IMR-90 (cell line): ENCODE data around the gene DENND1A. TPM values are rescaled to one million over a fixed set of nuclear protein-coding genes. Genes with fewer than 3 reads are reported as not detected.

Experiments
- ATAC-seq: fragments of 200-7000 bp; cut with Tn5 transposase; 2 replicates; pipeline ENCODE4 v1.9.1; 2020; ENCODE audit warnings: low read depth, mild to moderate bottlenecking, moderate library complexity
- BruUV-seq: library from RNA; stranded (reverse); fragments of 400-500 nt; replicated peaks from 2 replicates; lab custom pipeline; 2021; lab: Mats Ljungman, UMichigan
- CTCF ChIA-PET: fragments of 300-600 bp; formaldehyde crosslinking; extraction: SDS; loops from one replicate; lab custom pipeline; 2021; ENCODE audit warnings: antibody characterized with exemption; lab: Yijun Ruan, JAX
- POLR2A ChIA-PET: fragments of 300-600 bp; sonication (Branson Sonifier 250); formaldehyde crosslinking; loops from one replicate; lab custom pipeline; 2022; ENCODE audit warnings: antibody characterized with exemption; ENCODE audit not compliant: unreplicated experiment; lab: Charles Lee
- DNase-seq: peaks from one replicate; pipeline ENCODE4 v3.0.0; 2013
- H2AFZ ChIP-seq: replicated peaks from 2 replicates; pipeline ENCODE3; 2013; ENCODE audit warnings: low read length, mild to moderate bottlenecking; ENCODE audit not compliant: poor library complexity
- H2AK5ac ChIP-seq: 2 replicates; pipeline ENCODE4 v1.6.1; 2013; ENCODE audit warnings: low read depth, low read length, inconsistent platforms
- H2AK9ac ChIP-seq: replicated peaks from 2 replicates; pipeline ENCODE3; 2013; ENCODE audit warnings: mild to moderate bottlenecking, low read depth, low read length, moderate library complexity; ENCODE audit not compliant: poor library complexity
- H2BK120ac ChIP-seq: 2 replicates; pipeline ENCODE4 v1.6.1; 2013; ENCODE audit warnings: low read depth, low read length, inconsistent platforms
- H2BK15ac ChIP-seq: 3 replicates; pipeline ENCODE4 v1.6.1; 2013; ENCODE audit warnings: low read depth, low read length, inconsistent platforms
- H2BK20ac ChIP-seq: 2 replicates; pipeline ENCODE4 v1.6.1; 2013; ENCODE audit warnings: low read depth, mild to moderate bottlenecking, inconsistent platforms, low read length, moderate library complexity
- H2BK5ac ChIP-seq: 2 replicates; pipeline ENCODE4 v1.6.1; 2013; ENCODE audit warnings: mild to moderate bottlenecking, low read depth, low read length, inconsistent platforms; ENCODE audit not compliant: poor library complexity, severe bottlenecking
- H3K14ac ChIP-seq: replicated peaks from 2 replicates; pipeline ENCODE4 v1.6.1; 2013; ENCODE audit warnings: low read depth, low read length, inconsistent platforms
- H3K18ac ChIP-seq: 2 replicates; pipeline ENCODE4 v1.6.1; 2013; ENCODE audit warnings: low read depth, low read length, control low read depth
- H3K23ac ChIP-seq: 2 replicates; pipeline ENCODE4 v1.6.1; 2013; ENCODE audit warnings: low read depth, low read length, inconsistent platforms
- H3K27ac ChIP-seq: 2 replicates; pipeline ENCODE4 v1.5.1; 2013; ENCODE audit warnings: mild to moderate bottlenecking, control low read depth, low read length; ENCODE audit not compliant: insufficient read depth
- H3K27me3 ChIP-seq: 2 replicates; pipeline ENCODE4 v1.6.1; 2013; ENCODE audit warnings: low read length; ENCODE audit not compliant: control insufficient read depth, insufficient read depth
- H3K36me3 ChIP-seq: 2 replicates; pipeline ENCODE4 v1.6.1; 2013; ENCODE audit warnings: low read length, mixed read lengths; ENCODE audit not compliant: control insufficient read depth, insufficient read depth
- H3K4ac ChIP-seq: 2 replicates; pipeline ENCODE4 v1.6.1; 2013; ENCODE audit warnings: low read depth, low read length, inconsistent platforms
- H3K4me1 ChIP-seq: 2 replicates; pipeline ENCODE4 v1.6.1; 2013; ENCODE audit warnings: low read length, mixed read lengths; ENCODE audit not compliant: control insufficient read depth, insufficient read depth
- H3K4me2 ChIP-seq: 2 replicates; pipeline ENCODE4 v1.6.1; 2013; ENCODE audit warnings: low read depth, mild to moderate bottlenecking, control low read depth, low read length, moderate library complexity
- H3K4me3 ChIP-seq: 2 replicates; pipeline ENCODE4 v1.5.1; 2013; ENCODE audit warnings: low read depth, mild to moderate bottlenecking, control low read depth, low read length, moderate library complexity; ENCODE audit not compliant: insufficient read depth
- H3K56ac ChIP-seq: 2 replicates; pipeline ENCODE4 v1.6.1; 2013; ENCODE audit warnings: low read length, inconsistent platforms; ENCODE audit not compliant: insufficient read depth; ENCODE audit errors: extremely low read depth
- H3K79me1 ChIP-seq, 2 experiments: 2 replicates each; pipeline ENCODE4 v1.6.1; 2013; ENCODE audit warnings: low read length in 2 of 2, inconsistent platforms in 1 of 2, low read depth in 1 of 2
- H3K9ac ChIP-seq: 2 replicates; pipeline ENCODE4 v1.6.1; 2013; ENCODE audit warnings: low read depth, low read length, control low read depth
- H3K9me1 ChIP-seq: 2 replicates; pipeline ENCODE4 v1.6.1; 2013; ENCODE audit warnings: low read length, inconsistent platforms; ENCODE audit not compliant: insufficient read depth
- H3K9me3 ChIP-seq: 2 replicates; pipeline ENCODE4 v1.6.1; 2013; ENCODE audit warnings: low read length; ENCODE audit not compliant: control insufficient read depth, insufficient read depth
- H4K20me1 ChIP-seq: 2 replicates; pipeline ENCODE4 v1.6.1; 2013; ENCODE audit warnings: low read length, inconsistent platforms; ENCODE audit not compliant: insufficient read depth
- H4K5ac ChIP-seq: 2 replicates; pipeline ENCODE4 v1.6.1; 2013; ENCODE audit warnings: mild to moderate bottlenecking, low read depth, low read length, control low read depth
- H4K8ac ChIP-seq, 2 experiments: 2 replicates each; pipeline ENCODE4 v1.6.1; 2013; ENCODE audit warnings: low read depth in 2 of 2, low read length in 2 of 2, control low read depth in 1 of 2, inconsistent platforms in 1 of 2
- H4K91ac ChIP-seq: 2 replicates; pipeline ENCODE4 v1.6.1; 2013; ENCODE audit warnings: low read depth, low read length, inconsistent platforms; ENCODE audit not compliant: insufficient read depth
- ELK1 ChIP-seq: fragments of 150-350 bp; IDR thresholded peaks from 2 replicates; pipeline ENCODE4 v1.6.1; 2016; ENCODE audit warnings: low read depth, mild to moderate bottlenecking, low read length, moderate library complexity, borderline replicate concordance
- MAFK ChIP-seq: IDR thresholded peaks from 2 replicates; pipeline ENCODE4 v1.6.1; 2012; ENCODE audit warnings: low read depth, low read length, improper control_type of control experiment
- NFE2L2 ChIP-seq: fragments of 150-350 bp; IDR thresholded peaks from 2 replicates; pipeline ENCODE4 v1.6.1; 2016; ENCODE audit warnings: low read depth, mild to moderate bottlenecking, low read length
- POLR2A ChIP-seq: IDR thresholded peaks from 2 replicates; pipeline ENCODE4 v1.6.1; 2012; ENCODE audit warnings: mild to moderate bottlenecking, low read depth, low read length
- WGBS, 2 experiments: methylation state at CpG; one replicate each; pipeline versions ENCODE4 v1.1.5 to v1.1.7; 2013; ENCODE audit warnings: missing lambda C conversion rate in 2 of 2; ENCODE audit not compliant: insufficient read length in 1 of 2; ENCODE audit errors: extremely low coverage in 2 of 2; 5-methylcytosine and 5-hydroxymethylcytosine counted together
- dilution Hi-C: fragments of 300-500 bp; cut with HindIII; formaldehyde crosslinking; loops from one replicate; pipeline ENCODE4 v1.14.3; 2018; ENCODE audit warnings: low sequenced_read_pairs; ENCODE audit not compliant: unreplicated experiment
- in situ Hi-C: fragments of 300-500 bp; cut with MboI; formaldehyde crosslinking; loops from 3 replicates; pipeline ENCODE4 v1.14.3; 2019; ENCODE audit warnings: low sequenced_read_pairs, inconsistent platforms, mixed read lengths
- intact Hi-C: fragments of 100-400 bp; cut with micrococcal nuclease; formaldehyde crosslinking; loops from 2 replicates; pipeline ENCODE4 v1.10.0; 2022
- polyA plus RNA-seq, 3 experiments: library from polyadenylated mRNA; depleted of rRNA; stranded (reverse); fragments of >200 nt; gene quantifications; 2 replicates each; pipeline ENCODE4 v1.2.3, GENCODE V29; 2012; ENCODE audit warnings: low replicate concordance in 1 of 3
- total RNA-seq: library from RNA; depleted of rRNA; stranded (reverse); fragments of >200 nt; gene quantifications from 2 replicates; pipeline ENCODE4 v1.2.3, GENCODE V29; 2012

Gene DENND1A
- total and polyA plus RNA-seq, 2 of the 4 experiments (the other 2 are of a cell fraction), result 21.4 to 27.6 TPM

DNA sequence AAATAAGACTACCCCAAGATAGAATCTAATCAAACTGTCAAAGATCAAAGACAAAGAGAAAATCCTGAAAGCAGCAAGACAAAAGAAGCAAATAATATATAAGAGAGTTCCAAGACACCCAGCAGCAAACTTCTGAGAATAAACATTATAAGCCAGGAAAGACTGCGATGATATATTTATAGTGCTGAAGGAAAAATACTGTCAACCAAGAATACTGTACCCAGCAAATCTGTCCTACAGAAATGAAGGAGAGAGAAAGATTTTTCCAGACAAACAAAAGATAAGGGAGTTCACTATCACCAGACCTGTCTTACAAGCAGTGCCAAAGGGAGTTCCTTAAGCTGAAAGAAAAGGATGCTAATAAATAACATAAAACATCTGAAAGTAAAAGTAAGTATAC lies 227.4 kb downstream of the DENND1A start:
- Histone ChIP-seq H3K9me3 (peaks cover 9% of the 10 kb centered on the region), H3K36me3 (no peaks in the 10 kb centered on the region), H3K9me1 (no peaks in the 10 kb centered on the region), H4K5ac (no peak overlapping the region), H2BK20ac (no peak overlapping the region), H4K20me1 (no peaks in the 10 kb centered on the region), H2AK9ac (no peak overlapping the region), H3K27me3 (no peaks in the 10 kb centered on the region), H3K14ac (no peak overlapping the region), H3K4me2 (no peak overlapping the region), H2BK120ac (no peak overlapping the region), H3K9ac (no peak overlapping the region), H3K4ac (no peak overlapping the region), H3K79me1 (no peaks in the 10 kb centered on the region; a peak in 1 of 4 replicates), H3K27ac (no peak overlapping the region), H2BK5ac (no peak overlapping the region), H2AK5ac (no peak overlapping the region), H3K18ac (no peak overlapping the region), H4K91ac (no peak overlapping the region), H3K4me3 (no peak overlapping the region), H2BK15ac (no peak overlapping the region), H2AFZ (no peak overlapping the region), H3K56ac (no peak overlapping the region), H3K4me1 (no peaks in the 10 kb centered on the region), H3K23ac (no peak overlapping the region), H4K8ac (no peak overlapping the region)
- DNase-seq (no peak), ATAC-seq (no peak)
- in situ Hi-C loops, result no loop called here
- TF ChIP-seq MAFK, result no peak
- no peak for TF ChIP-seq ELK1
- no peak for TF ChIP-seq POLR2A
- no peak for TF ChIP-seq NFE2L2
- intact Hi-C loops, result no loop called here
- CTCF ChIA-PET, result no interaction called here
- dilution Hi-C loops, result no loop called here
- POLR2A ChIA-PET, result no interaction called here
- no CpG with 5 or more reads among the region's 1 CpG for WGBS, 2 experiments
- no TSS peak for BruUV-seq
